Head of caudate nucleus (tissue), 42 donors: ENCODE data around the gene WDR54.
A peak's percentile ranks its signal among the peaks of the same experiment; 100 is the strongest.
"Not testable (repeated sequence)": the region's sequence is repeated elsewhere in the genome, so short reads cannot be mapped to it uniquely, and the experiment has no call there.

Experiments
- DNase-seq, 42 donors: peaks; one replicate each; pipeline versions ENCODE4 v3.0.0 to v3.0.0-alpha.2; 2020 to 2021; ENCODE audit warnings: mixed read lengths in 7 of 42
- intact Hi-C: fragments of 100-400 bp; cut with DNase I; formaldehyde crosslinking; loops from one replicate; pipeline ENCODE4 v1.15.0; 2022

The WDR54 gene

GRCh38 chr2:74399785-74400184 lies 21.7 kb upstream of the WDR54 start:
- no peak for DNase-seq
- intact Hi-C loops: no loop called here

DNA sequence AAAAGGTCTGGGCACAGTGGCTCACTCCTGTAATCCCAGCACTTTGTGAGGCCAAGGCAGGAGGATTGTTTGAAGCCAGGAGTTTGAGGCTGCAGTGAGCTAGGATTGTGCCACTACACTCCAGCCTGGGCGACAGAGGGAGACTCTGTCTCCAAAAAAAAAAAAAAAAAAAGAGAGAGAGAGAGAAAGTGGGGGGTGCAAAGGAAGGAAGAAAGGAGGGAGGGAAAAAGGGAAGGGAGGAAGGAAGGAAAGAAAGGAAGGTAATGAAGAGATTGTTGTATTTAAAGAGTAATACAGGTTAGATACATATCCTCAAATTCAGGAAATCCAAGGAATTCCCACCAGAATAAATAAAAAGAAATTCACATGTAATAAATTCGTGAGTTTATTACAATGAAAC lies 19.6 kb upstream of the WDR54 start:
- no peak for DNase-seq
- intact Hi-C loops: no loop called here

- DNase-seq: no peak
- intact Hi-C loops: no loop called here
These were observed 15.5 kb upstream of the WDR54 start for GRCh38 chr2:74406035-74406434.

GRCh38 chr2:74407682-74408081 lies 13.8 kb upstream of the WDR54 start:
- intact Hi-C loops: no loop called here
- DNase-seq: peak in 1 of 42 donors; percentile 0

- DNase-seq: peak in 2 of 42 donors; percentile 38 to 47
These were observed 8.4 kb upstream of the WDR54 start for GRCh38 chr2:74413001-74413698.

DNA sequence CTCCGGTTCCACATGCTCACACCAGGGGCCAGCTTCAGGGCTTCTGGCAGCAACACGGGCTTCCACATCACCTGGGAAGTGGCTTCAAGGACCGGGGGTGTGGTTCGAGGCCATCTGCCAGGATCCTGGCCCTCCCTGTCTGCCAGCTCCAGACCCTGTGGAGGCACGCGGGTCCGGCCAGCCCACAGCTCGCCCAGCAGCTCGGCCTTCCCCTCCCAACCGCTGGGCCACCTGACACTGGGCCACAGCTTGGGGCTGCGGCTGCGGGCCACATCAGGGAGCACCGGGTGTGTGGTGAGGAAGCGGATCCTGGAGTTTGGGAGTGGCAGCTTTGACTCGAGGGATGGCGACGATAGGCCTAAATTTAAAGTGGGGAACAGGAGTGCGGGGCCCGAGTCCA lies 7.1 kb upstream of the WDR54 start:
- DNase-seq: no peak

More at GRCh38 chr2:74413001-74413698, 8.4 kb upstream of the WDR54 start:
- intact Hi-C loops: no loop called here

DNA sequence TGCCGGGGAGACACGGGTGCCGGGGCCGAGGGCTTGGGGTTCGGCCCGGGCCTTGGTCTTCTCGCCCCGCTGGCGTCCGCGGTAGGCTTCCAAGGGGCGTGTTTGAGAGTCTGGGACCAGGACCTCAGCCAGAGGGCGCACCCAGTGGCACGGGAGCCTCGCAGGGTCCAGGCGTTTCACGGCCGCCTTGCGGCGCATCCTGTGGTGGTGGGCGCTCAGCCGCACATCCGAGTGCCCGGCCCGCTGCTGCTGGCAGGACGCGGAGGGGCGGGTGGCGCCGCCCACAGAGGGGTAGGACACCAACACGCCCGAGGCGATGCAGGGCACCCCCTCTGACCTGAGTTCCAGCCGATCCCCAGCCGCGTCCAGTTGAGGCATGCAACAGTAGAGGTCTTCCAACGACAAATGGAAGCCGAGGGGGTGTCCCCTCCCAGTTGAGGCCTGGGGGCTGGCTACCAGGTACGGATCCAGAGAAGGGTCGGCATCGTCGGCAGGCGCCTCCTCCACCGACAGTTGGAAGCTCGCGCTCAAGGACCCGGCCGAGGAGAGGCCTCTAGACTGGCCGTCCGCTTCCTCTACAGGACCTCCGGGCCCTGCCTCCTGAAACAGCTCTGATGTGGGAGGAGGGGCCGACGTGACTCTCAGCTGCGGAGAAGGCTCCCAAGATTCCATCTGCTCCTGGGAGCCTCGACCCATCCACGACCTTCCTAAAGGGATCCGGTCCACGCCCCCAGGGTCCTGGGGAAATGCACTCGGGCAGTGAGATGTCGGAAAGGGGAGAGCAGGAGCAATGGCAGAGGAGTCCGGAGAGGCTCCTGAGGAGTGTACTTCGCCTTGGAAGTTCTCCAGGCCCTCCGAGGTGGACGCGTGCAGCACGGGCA lies 6.4 kb upstream of the WDR54 start:
- intact Hi-C loops: no loop called here
- DNase-seq: peak in 40 of 42 donors; percentile 56 to 87 (median 74)

More for the DNA sequence above, 7.1 kb upstream of the WDR54 start:
- intact Hi-C loops: no loop called here

GRCh38 chr2:74415762-74416395 lies 5.7 kb upstream of the WDR54 start:
- peak in 1 of 42 donors; percentile 14 for DNase-seq

DNA sequence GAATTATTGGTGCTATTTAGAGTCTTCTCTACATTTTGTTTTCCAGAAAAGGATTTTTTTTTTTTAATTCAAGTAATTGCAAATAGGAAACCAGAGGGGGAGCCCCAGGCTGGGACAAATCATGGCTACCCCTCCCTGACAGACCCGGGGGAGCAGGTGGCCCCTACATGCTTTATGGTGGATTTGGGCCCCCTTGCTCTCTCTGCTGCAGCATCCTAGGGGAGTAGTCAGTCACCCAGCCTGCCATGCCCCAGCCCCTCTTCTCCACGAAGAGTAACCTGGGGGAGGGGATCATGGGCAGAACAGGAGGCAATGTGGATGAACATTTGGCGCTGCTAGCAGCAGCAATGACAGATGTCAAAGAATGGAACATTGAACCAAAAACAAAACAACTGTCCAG lies 4.8 kb upstream of the WDR54 start:
- intact Hi-C loops: no loop called here
- DNase-seq: peak in 2 of 42 donors; percentile 16 to 36

More at GRCh38 chr2:74415762-74416395, 5.7 kb upstream of the WDR54 start:
- intact Hi-C loops: no loop called here

DNA sequence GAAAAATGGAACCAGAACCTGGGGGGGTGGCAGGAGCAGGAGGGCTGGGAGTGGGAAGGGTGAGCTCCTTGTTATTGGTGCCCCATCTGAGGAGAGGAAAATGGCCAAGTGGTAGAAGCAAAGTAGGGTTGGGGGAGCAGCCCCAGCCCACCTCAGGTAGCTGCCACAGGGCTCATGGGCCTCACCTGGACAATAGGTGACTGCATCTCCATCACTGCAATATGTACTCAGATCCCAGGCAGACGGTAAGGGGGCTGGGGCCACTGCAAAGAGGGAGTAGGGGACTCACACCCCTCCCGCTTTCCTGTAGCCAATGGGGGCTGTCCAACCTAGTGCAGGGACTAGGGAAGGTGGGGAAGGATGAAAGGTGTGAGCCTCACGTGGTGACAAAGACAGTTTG lies 4.3 kb upstream of the WDR54 start:
- intact Hi-C loops: no loop called here

GRCh38 chr2:74417763-74418162 lies 3.8 kb upstream of the WDR54 start:
- peak in 1 of 42 donors; percentile 8 for DNase-seq
- intact Hi-C loops: no loop called here

More for the DNA sequence above, 4.3 kb upstream of the WDR54 start:
- DNase-seq: peak in 1 of 42 donors; percentile 13

DNA sequence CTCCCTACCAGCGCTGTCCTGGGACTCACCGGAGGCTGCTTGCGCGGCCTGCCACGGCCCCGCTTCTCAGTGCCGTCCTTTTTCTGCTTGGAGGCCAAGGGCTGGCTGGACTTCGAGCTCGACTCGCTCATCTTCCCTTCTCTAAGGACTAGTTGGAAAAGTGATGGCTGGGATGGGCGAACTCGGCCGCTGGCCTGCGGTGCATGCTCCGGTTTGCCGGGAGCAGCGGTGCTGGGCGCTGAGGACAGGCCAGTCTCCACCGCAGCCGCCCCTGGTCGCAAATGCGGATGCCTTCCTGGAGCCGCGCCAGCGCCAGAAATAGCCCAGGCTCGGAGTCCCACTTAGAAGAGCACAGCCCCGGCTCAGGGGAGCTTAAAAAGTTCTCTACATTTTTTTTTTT lies 3.2 kb upstream of the WDR54 start:
- peak in 1 of 42 donors; percentile 18 for DNase-seq
- intact Hi-C loops: no loop called here

DNA sequence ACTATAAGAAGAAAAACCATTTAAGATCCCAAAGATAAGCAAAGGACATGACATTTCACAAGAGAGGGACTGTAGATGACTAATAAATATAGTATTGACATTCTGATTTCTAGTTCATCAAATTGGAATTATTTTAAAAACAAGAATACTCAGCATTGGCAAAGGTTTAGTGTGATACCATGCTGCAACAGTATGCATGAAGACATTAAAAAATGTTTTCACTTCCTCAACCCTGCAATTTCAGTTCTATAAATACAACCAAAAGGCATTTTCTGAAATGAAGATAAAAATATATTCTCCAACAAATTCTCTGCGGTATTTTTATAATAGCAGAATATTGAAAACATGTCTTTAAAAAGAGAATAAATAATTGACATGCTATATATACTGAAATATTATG lies 2.2 kb upstream of the WDR54 start:
- no peak for DNase-seq
- intact Hi-C loops: no loop called here

DNA sequence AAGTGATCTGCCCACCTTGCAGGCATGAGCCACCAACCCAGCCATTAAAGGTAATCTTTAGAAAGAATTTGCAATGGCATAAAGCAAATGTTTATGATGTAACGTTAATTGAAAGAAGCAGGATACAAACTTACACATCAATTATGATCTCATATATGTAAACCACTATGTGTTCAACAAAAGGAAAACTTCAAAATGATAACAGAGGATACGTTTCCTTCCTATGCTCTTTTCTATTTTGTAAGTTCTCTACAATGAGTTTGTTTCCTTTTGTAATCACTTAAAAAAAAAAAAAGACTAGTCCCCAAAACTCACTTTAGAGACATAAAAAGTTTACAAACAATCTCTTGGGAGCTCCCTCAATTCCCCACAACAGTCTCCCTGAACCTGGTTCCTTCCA lies 1.5 kb upstream of the WDR54 start:
- intact Hi-C loops: no loop called here
- no peak for DNase-seq

- peak in 4 of 42 donors; percentile 7 to 43 (median 22) for DNase-seq
- intact Hi-C loops: not testable (repeated sequence)
These were observed 957 bp upstream of the WDR54 start for GRCh38 chr2:74420443-74421103.

GRCh38 chr2:74423231-74424095 lies 1.9 kb downstream of the WDR54 start:
- intact Hi-C loops: no loop called here
- DNase-seq: peak in 3 of 42 donors; percentile 9 to 28 (median 12)

- DNase-seq: no peak
- intact Hi-C loops: no loop called here
These were observed 2.8 kb downstream of the WDR54 start for GRCh38 chr2:74424139-74424992.
